Measurements from ENCODE around the gene DDX41.

Gene DDX41

DNA sequence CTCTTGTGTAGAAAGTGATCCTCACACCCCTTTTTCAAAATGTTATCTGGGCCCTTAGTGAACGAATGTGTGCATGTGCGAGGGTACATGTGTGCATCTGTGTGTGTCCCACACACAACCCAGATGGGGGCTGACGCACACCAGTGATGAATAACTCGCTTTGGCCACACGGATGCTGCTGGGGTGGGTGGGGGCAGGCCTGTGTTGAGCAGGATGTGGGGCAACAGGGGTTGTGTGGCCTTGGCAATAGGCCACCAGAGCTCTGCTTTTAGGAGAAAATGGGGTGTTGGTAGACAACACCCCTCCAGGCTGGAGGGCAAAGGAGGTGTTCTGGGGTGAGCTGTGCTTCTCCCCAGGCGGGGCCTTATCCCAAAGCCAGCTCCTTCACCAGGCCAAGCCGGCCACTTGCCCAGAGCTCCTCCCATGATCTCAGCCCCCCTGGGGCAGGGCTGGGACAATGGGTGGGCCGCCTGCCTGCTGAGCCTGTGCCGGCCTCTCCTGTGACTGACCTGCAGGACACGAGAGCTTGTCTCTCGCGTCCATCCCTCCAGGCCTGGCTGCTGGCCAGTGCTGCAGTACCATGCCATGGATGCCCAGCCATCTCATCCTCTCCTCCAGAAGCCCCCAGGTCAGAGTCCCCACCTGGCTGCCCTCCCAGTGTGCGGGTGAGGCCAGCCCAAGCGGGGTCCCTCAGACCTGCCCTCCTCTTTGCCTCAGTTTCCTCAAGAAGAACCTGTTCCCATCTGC is 45.0 kb downstream of the DDX41 start:
- peak overlapping the region; percentile 68 for H3K27ac ChIP-seq
- no peak for DNase-seq (ENCODE audit: low read depth, low spot score)

DNA sequence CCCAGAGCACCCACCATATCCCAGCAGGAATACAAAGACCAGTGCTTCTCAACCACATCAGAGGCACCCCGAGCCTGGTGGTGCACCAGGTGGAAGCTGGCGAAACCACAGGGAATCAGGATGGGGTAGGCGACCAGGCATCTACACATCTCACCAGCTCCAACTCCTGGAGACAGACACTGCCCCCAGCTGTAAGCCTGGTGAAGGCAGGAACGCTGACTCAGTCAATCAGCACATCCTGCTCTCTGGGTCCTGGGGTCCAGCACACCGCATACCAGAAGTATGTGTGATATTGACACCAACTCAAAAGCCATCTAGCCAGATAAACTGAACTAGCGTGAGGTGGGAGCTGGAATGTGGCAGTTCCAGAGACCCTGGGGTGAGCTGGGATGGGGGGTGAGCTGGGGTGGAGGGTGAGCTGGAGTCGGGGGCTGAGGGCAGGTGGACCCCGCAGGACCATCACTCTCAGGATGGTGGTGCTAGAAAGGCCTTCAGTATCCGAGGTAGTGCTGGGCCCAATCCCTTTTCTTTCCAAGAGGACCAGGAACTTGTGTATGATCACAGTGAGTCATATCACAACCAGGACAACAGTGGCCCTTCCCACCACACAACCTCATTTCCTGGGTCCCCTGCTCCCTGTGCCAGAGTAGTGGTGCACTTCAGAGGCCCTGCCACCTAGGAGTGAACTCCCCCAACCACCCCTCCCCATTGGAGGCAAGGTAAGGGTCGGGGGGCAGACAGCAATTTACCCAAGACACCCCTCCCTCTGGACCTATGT is 45.8 kb downstream of the DDX41 start:
- H3K27ac ChIP-seq, result peak overlapping the region; percentile 68
- no peak for DNase-seq (ENCODE audit: low read depth, low spot score)

- peak overlapping the region; percentile 36 for H3K27ac ChIP-seq
- DNase-seq (ENCODE audit: low read depth, low spot score), result no peak
These were observed 46.8 kb downstream of the DDX41 start for GRCh38 chr5:177469750-177470525.

GRCh38 chr5:177468685-177469628 is 47.8 kb downstream of the DDX41 start:
- no peak for DNase-seq (ENCODE audit: low read depth, low spot score)
- peak overlapping the region; percentile 36 for H3K27ac ChIP-seq

GRCh38 chr5:177468329-177468684 is 48.5 kb downstream of the DDX41 start:
- DNase-seq (ENCODE audit: low read depth, low spot score), result no peak
- H3K27ac ChIP-seq, result peak overlapping the region; percentile 36

- no peak for DNase-seq (ENCODE audit: low read depth, low spot score)
- no peak overlapping the region for H3K27ac ChIP-seq
These were observed 49.3 kb downstream of the DDX41 start for GRCh38 chr5:177467436-177467835.

DNA sequence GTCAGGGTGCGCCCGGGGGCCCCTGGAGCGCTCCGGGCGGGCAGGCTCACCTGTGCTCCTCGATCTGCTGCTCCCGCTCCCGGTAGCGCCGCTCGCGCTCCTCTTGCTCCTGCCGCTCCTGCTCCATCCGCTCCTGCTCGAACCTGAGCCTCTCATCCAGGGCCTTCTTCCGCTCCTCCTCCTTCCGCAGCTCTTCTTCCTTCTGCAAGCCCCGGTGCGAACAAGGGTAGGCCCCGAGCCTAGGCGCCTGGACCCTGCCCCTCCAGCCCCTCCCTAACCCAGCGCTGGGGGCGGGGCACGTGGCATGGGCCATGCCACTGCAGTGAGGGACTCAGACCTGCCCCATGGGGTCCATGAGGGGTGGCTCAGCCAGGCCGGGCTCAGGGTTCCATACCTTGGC is 49.9 kb downstream of the DDX41 start:
- H3K27ac ChIP-seq, result no peak overlapping the region
- DNase-seq (ENCODE audit: low read depth, low spot score), result no peak

DNA sequence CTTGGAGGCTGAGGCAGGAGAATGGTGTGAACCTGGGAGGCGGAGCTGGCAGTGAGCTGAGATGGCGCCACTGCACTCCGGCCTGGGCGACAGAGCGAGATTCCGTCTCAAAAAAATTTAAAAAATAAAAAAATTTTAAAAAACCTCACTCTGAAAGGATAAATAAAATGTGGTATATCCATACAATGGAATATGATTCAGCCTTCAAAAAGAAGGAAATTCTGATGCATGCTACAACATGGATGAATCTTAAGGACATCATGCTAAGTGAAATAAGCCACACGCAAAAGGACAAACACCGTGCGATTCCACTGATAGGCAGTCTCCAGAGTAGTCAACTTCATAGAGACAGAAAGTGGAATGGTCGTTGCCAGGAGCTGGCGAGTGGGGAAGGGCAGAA is 51.7 kb downstream of the DDX41 start:
- DNase-seq (ENCODE audit: low read depth, low spot score), result no peak
- H3K27ac ChIP-seq, result no peak overlapping the region

DNA sequence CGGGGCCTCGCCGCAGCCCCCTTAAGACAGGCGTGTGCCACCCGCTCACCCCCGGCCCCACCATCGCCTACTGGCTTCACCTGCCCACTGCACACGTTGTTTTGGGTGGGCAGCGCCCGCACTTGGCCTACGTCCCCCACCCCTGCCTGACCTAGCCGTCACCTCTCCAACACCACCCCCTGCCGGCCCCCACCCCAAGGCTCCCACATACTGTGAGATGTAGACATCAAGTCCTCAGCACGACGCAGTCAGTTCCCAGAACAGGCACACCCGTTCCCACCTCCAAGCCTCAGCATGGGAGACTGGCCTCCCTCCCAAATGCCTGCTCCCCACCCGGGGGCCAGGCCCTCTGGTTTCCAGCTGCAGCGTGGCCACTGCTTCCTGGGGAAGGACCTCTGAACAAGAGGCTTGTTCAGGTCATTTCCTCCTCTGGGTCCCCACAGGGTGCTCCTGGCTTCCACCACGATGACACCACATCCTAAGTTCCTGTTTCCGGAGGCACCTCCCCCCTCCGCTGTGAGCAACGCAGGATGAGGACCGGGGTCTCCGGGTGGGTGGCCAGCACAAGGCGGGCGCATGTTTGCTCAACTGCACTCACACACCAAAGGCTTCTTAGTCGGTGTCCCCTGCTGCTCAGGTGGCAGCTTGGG is 54.6 kb downstream of the DDX41 start:
- no peak overlapping the region for H3K27ac ChIP-seq
- no peak for DNase-seq (ENCODE audit: low read depth, low spot score)
